DND-41 (cell line): ENCODE results near the gene MRPL49.

Experiments used
- ATAC-seq: fragments of 200-7000 bp; cut with Tn5 transposase; 3 replicates; pipeline ENCODE4 v1.9.1; 2021; ENCODE audit warnings: low read depth; ENCODE audit not compliant: insufficient read depth
- DNase-seq: peaks from one replicate; pipeline ENCODE4 v3.0.0-alpha.2; 2020
- H2AFZ ChIP-seq: 2 replicates; pipeline ENCODE4 v1.6.0; 2012; ENCODE audit warnings: low read depth, low read length
- H3K27ac ChIP-seq: 2 replicates; pipeline ENCODE4 v1.5.1; 2012; ENCODE audit warnings: low read length, inconsistent platforms
- H3K27me3 ChIP-seq: fragments of 200-600 bp; sonication (generic); 2 replicates; pipeline ENCODE4 v1.6.0; 2012; ENCODE audit warnings: low read length, mild to moderate bottlenecking, inconsistent platforms; ENCODE audit not compliant: insufficient read depth, poor library complexity
- H3K36me3 ChIP-seq: 2 replicates; pipeline ENCODE4 v1.5.1; 2012; ENCODE audit warnings: low read length, inconsistent platforms; ENCODE audit not compliant: insufficient read depth
- H3K4me1 ChIP-seq: 2 replicates; pipeline ENCODE4 v1.5.1; 2012; ENCODE audit warnings: mild to moderate bottlenecking, low read length; ENCODE audit not compliant: insufficient read depth
- H3K4me2 ChIP-seq: 2 replicates; pipeline ENCODE4 v1.6.0; 2012; ENCODE audit warnings: mild to moderate bottlenecking, moderate library complexity, low read length, inconsistent platforms; ENCODE audit not compliant: insufficient read depth
- H3K4me3 ChIP-seq, 2 experiments: fragments of 200-600 bp in 1 of 2; shearing (Covaris generic) in 1 of 2; 2 replicates each; pipeline ENCODE4 v1.5.1; 2012 to 2016; ENCODE audit warnings: inconsistent platforms in 2 of 2, low read length in 2 of 2, mild to moderate bottlenecking in 2 of 2, low read depth in 1 of 2, moderate library complexity in 1 of 2
- H3K79me2 ChIP-seq: 2 replicates; pipeline ENCODE4 v1.6.0; 2012; ENCODE audit warnings: low read length, inconsistent platforms; ENCODE audit not compliant: insufficient read depth
- H3K9ac ChIP-seq: 2 replicates; pipeline ENCODE4 v1.6.0; 2012; ENCODE audit warnings: low read depth, mild to moderate bottlenecking, inconsistent platforms, low read length, moderate library complexity
- H3K9me3 ChIP-seq: 2 replicates; pipeline ENCODE4 v1.5.1; 2012; ENCODE audit warnings: low read length, moderate library complexity, mild to moderate bottlenecking, inconsistent platforms; ENCODE audit not compliant: insufficient read depth, severe bottlenecking
- H4K20me1 ChIP-seq: 2 replicates; pipeline ENCODE4 v1.6.0; 2012; ENCODE audit warnings: low read length; ENCODE audit not compliant: insufficient read depth
- EZH2 ChIP-seq: IDR thresholded peaks from 3 replicates; pipeline ENCODE4 v1.6.1; 2012; ENCODE audit warnings: borderline replicate concordance, low read depth, mild to moderate bottlenecking, moderate library complexity, low read length, inconsistent platforms; ENCODE audit not compliant: severe bottlenecking
- TF ChIP-seq, protein P1 (sequence below): IDR thresholded peaks from 2 replicates; pipeline ENCODE4 v1.5.1; 2012; ENCODE audit warnings: borderline replicate concordance, low read length, moderate library complexity, mild to moderate bottlenecking; ENCODE audit not compliant: poor library complexity, severe bottlenecking; ENCODE audit errors: extremely low read depth

The MRPL49 gene

GRCh38 chr11:65130631-65131416 lies 8.7 kb downstream of the MRPL49 start:
- Histone ChIP-seq H4K20me1 (peaks cover 21% of the 10 kb centered on the region), H3K27ac (no peak overlapping the region), H3K79me2 (peaks cover 26% of the 10 kb centered on the region), H3K9ac (no peak overlapping the region), H3K27me3 (no peaks in the 10 kb centered on the region), H3K4me2 (no peak overlapping the region), H3K9me3 (no peaks in the 10 kb centered on the region), H3K4me1 (peaks cover 25% of the 10 kb centered on the region), H2AFZ (no peak overlapping the region), H3K4me3 (no peak overlapping the region), H3K36me3 (peaks cover 72% of the 10 kb centered on the region)
- no peak for TF ChIP-seq EZH2
- TF ChIP-seq, protein P1, sequence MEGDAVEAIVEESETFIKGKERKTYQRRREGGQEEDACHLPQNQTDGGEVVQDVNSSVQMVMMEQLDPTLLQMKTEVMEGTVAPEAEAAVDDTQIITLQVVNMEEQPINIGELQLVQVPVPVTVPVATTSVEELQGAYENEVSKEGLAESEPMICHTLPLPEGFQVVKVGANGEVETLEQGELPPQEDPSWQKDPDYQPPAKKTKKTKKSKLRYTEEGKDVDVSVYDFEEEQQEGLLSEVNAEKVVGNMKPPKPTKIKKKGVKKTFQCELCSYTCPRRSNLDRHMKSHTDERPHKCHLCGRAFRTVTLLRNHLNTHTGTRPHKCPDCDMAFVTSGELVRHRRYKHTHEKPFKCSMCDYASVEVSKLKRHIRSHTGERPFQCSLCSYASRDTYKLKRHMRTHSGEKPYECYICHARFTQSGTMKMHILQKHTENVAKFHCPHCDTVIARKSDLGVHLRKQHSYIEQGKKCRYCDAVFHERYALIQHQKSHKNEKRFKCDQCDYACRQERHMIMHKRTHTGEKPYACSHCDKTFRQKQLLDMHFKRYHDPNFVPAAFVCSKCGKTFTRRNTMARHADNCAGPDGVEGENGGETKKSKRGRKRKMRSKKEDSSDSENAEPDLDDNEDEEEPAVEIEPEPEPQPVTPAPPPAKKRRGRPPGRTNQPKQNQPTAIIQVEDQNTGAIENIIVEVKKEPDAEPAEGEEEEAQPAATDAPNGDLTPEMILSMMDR: no peak
- DNase-seq: no peak
- ATAC-seq: no peak

DNA sequence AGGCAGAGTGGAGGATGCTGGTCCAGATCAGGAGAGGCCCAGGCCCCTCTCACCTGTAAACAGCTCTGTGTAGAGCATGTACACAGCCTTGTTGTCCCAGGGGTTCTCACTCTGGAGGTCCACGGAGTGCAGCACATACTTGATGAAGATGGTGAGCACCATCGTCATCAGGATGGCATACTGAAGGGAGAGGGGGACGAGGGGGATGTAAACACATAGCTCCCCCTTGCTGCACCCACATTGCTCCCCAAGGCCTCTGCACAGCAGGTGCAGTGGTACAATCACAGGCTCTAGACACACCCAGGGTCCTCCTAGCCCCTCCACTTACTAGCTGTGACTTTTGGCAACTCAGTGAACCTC lies 9.3 kb downstream of the MRPL49 start:
- TF ChIP-seq, protein P1: no peak
- TF ChIP-seq EZH2: no peak
- H3K27ac ChIP-seq: no peak overlapping the region
- H3K4me2 ChIP-seq: no peak overlapping the region
- peaks cover 21% of the 10 kb centered on the region for H4K20me1 ChIP-seq
- H3K4me3 ChIP-seq: no peak overlapping the region
- ATAC-seq (no peak), DNase-seq (no peak)
- no peak overlapping the region for H3K9ac ChIP-seq
- no peak overlapping the region for H2AFZ ChIP-seq
- peaks cover 26% of the 10 kb centered on the region for H3K79me2 ChIP-seq
- peaks cover 29% of the 10 kb centered on the region for H3K4me1 ChIP-seq
- H3K36me3 ChIP-seq: peaks cover 67% of the 10 kb centered on the region
- H3K27me3 ChIP-seq: no peaks in the 10 kb centered on the region
- no peaks in the 10 kb centered on the region for H3K9me3 ChIP-seq

DNA sequence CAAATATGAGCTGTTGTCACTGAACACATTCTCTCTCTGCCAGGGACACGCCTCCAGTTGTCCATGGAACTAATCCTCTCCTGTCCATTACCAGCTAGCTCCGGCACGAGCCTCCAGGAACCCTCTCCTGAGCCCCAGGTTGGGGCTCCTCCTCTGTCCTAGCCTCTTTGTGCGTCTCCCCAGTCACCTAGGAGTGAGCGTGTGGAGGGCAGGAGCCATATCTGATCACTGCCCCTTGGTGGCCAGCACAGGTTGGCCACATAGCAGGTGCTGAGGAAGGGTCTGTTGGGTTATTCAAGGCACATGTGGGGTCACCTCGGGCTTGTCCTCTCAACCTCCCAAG lies 9.7 kb downstream of the MRPL49 start:
- H3K4me1 ChIP-seq: peaks cover 29% of the 10 kb centered on the region
- DNase-seq (no peak), ATAC-seq (no peak)
- H3K27me3 ChIP-seq: no peaks in the 10 kb centered on the region
- no peak overlapping the region for H3K4me3 ChIP-seq
- H3K79me2 ChIP-seq: peaks cover 26% of the 10 kb centered on the region
- H2AFZ ChIP-seq: no peak overlapping the region
- 0 out of 2 replicates have a peak overlapping the region, but pooled peaks have one; percentile 83 for H3K4me2 ChIP-seq
- TF ChIP-seq, protein P1: no peak
- no peak for TF ChIP-seq EZH2
- no peaks in the 10 kb centered on the region for H3K9me3 ChIP-seq
- no peak overlapping the region for H3K27ac ChIP-seq
- H4K20me1 ChIP-seq: peaks cover 21% of the 10 kb centered on the region
- H3K9ac ChIP-seq: no peak overlapping the region
- peaks cover 62% of the 10 kb centered on the region for H3K36me3 ChIP-seq
